Astrocyte of the spinal cord (primary cell): ENCODE data around the gene SOX8.

ENCODE experiments used
- DNase-seq: peaks from one replicate; pipeline ENCODE4 v3.0.0; 2011; ENCODE audit warnings: low read depth, low spot score
- H3K4me3 ChIP-seq: 2 replicates; pipeline ENCODE4 v1.5.1; 2011; ENCODE audit warnings: low read depth, mild to moderate bottlenecking, low read length, moderate library complexity
- CTCF ChIP-seq: IDR thresholded peaks from 2 replicates; pipeline ENCODE4 v1.5.1; 2012; ENCODE audit warnings: low read depth, mild to moderate bottlenecking, low read length, inconsistent platforms
- in situ Hi-C: cut with HindIII; loops from 2 replicates; pipeline ENCODE4 v1.10.0; 2017; ENCODE audit warnings: low sequenced_read_pairs

Gene SOX8

GRCh38 chr16:1028524-1029258, 47.1 kb downstream of the SOX8 start:
- DNase-seq, result no peak
- in situ Hi-C loops, result no loop called here
- no peak overlapping the region for H3K4me3 ChIP-seq
- TF ChIP-seq CTCF, result no peak

DNA sequence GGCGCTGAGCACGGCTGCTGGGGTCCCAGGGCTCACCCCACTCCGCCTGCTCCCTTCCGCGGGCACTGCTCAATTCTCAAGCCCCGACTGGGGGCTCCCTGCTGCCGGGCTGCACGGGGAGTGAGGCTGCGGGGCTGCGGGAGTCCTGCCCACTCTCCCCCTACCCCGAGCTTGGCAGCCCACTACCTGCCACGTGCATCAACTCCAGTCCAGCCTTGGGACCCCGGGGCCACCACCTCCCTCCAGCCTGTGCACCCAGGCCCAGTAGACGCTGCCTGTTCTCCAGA, 47.6 kb downstream of the SOX8 start:
- in situ Hi-C loops, result no loop called here
- TF ChIP-seq CTCF, result no peak
- DNase-seq, result no peak
- no peak overlapping the region for H3K4me3 ChIP-seq

DNA sequence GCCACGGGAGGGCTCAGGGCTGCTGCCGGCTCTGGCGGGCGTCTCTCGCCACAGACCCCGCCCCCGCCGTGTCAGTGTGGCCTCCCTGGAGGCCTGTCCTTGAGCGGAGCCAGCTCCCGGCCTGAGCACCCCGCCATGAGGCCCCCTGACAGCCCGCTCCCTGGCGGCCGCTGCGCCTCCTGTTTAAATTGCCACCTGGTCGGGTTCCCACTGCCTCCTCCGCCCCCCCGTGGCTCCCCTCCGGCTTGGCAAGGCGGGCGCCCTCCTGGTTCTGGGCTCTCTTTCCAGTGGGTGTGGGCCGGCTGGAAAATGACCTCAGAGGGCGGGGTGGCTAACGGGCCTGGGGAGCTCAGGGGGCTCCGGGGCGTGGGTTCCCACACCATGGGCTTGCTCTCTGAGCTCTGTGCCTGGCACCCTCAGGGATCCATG, 48.9 kb downstream of the SOX8 start:
- in situ Hi-C loops, result no loop called here
- no peak overlapping the region for H3K4me3 ChIP-seq
- no peak for TF ChIP-seq CTCF
- no peak for DNase-seq

- H3K4me3 ChIP-seq, result no peak overlapping the region
- no peak for DNase-seq
- in situ Hi-C loops, result no loop called here
- no peak for TF ChIP-seq CTCF
Measured at GRCh38 chr16:1031666-1032065, 50.1 kb downstream of the SOX8 start.

DNA sequence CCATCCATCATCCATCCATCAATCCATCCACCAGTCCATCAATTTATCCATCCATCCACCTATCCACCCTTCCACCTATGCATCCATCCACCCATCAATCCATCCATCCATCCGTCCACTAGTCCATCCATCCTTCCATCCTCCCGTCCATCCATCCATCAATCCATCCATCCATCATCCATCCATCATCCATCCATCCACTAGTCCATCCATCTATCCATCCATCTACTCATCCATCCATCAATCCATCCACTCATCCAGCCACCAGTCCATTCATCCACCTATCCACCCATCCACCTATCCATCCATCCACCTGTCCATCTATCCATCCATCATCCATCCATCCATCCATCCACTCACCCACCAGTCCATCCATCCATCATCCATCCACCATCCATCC, 51.0 kb downstream of the SOX8 start:
- no peak for DNase-seq
- no peak for TF ChIP-seq CTCF
- no peak overlapping the region for H3K4me3 ChIP-seq
- in situ Hi-C loops, result no loop called here

GRCh38 chr16:1033128-1033679, 51.6 kb downstream of the SOX8 start:
- no peak for TF ChIP-seq CTCF
- in situ Hi-C loops, result no loop called here
- no peak for DNase-seq
- H3K4me3 ChIP-seq, result no peak overlapping the region
